Measurements from ENCODE around the gene TRIM77.
"Not testable (repeated sequence)": the region's sequence is repeated elsewhere in the genome, so short reads cannot be mapped to it uniquely, and the experiment has no call there.

- TF ChIP-seq EZH2 (IDR thresholded peaks at IDR 0.05; ENCODE audit: insufficient read depth, poor library complexity, severe bottlenecking); EZH2phosphoT487 (IDR thresholded peaks at IDR 0.05; ENCODE audit: insufficient read depth, low read depth): not testable (repeated sequence)
Observed at GRCh38 chr11:89673380-89673779, 36.7 kb upstream of the TRIM77 start.

Data from GM23248 (cell line).